HepG2 (cell line): Measurements from ENCODE around the gene FAM83D. TPM values are rescaled to one million over a fixed set of nuclear protein-coding genes. Genes with fewer than 3 reads are reported as not detected.

ENCODE experiments used
- ATAC-seq: fragments of 200-7000 bp; cut with Tn5 transposase; 3 replicates; pipeline ENCODE4 v1.9.1; 2020; ENCODE audit warnings: mild to moderate bottlenecking, moderate library complexity
- BruUV-seq: library from RNA; stranded (reverse); fragments of 400-500 nt; replicated peaks from 2 replicates; lab custom pipeline; 2021; lab: Mats Ljungman, UMichigan
- CTCF ChIA-PET: fragments of 300-600 bp; formaldehyde crosslinking; extraction: SDS; loops from one replicate; lab custom pipeline; 2021; ENCODE audit warnings: low total read pairs, inconsistent platforms, low intra/inter-chr PET ratio; lab: Yijun Ruan, JAX
- POLR2A ChIA-PET: fragments of 350-600 bp; sonication (Branson Sonifier 250); formaldehyde crosslinking; loops from one replicate; lab custom pipeline; 2020; ENCODE audit warnings: antibody characterized with exemption, inconsistent platforms; lab: Yijun Ruan, JAX
- DNase-seq: peaks from one replicate; pipeline ENCODE4 v3.0.0-alpha.2; 2015; ENCODE audit warnings: low spot score
- FAIRE-seq: peaks from 3 replicates; lab custom pipeline; 2011; peaks lifted over from hg19 to GRCh38; lab: Jason Lieb, UNC
- H2AFZ ChIP-seq: one replicate; pipeline ENCODE4 v1.6.1; 2011; ENCODE audit warnings: low read length, inconsistent platforms
- H3K27ac ChIP-seq: fragments of 300-600 bp; 3 replicates; pipeline ENCODE4 v1.8.0; 2011; ENCODE audit warnings: mixed run types, mild to moderate bottlenecking, mixed read lengths, low read length, inconsistent platforms; ENCODE audit not compliant: insufficient read depth; ENCODE audit errors: extremely low read length
- H3K27me3 ChIP-seq, 2 experiments: fragments of 200-600 bp in 1 of 2; 2 replicates in 1 of 2; 3 replicates in 1 of 2; pipeline versions ENCODE4 v1.6.0 to v1.8.0; 2011; ENCODE audit warnings: low read length in 2 of 2, mild to moderate bottlenecking in 2 of 2, moderate library complexity in 2 of 2, inconsistent platforms in 1 of 2; ENCODE audit not compliant: insufficient read depth in 2 of 2, control insufficient read depth in 1 of 2
- H3K36me3 ChIP-seq, 2 experiments: fragments of 200-600 bp in 1 of 2; replicated peaks in 1 of 2; 2 replicates in 1 of 2; 3 replicates in 1 of 2; pipeline versions ENCODE4 v1.5.1 to v1.8.0; 2011; ENCODE audit warnings: low read length in 2 of 2, inconsistent platforms in 1 of 2; ENCODE audit not compliant: insufficient read depth in 2 of 2, control insufficient read depth in 1 of 2
- H3K4me1 ChIP-seq: 2 replicates; pipeline ENCODE4 v1.5.1; 2012; ENCODE audit warnings: low read length, inconsistent platforms; ENCODE audit not compliant: insufficient read depth
- H3K4me2 ChIP-seq: 2 replicates; pipeline ENCODE4 v1.6.0; 2011; ENCODE audit warnings: low read depth, low read length, inconsistent platforms
- H3K4me3 ChIP-seq, 3 experiments: fragments of 200-600 bp in 1 of 3; sonication (generic), shearing (Covaris generic) in 1 of 3; replicated peaks in 1 of 3; 2 replicates each; pipeline ENCODE4 v1.5.1; 2011 to 2016; ENCODE audit warnings: low read length in 3 of 3, inconsistent platforms in 2 of 3, low read depth in 2 of 3, mild to moderate bottlenecking in 2 of 3, control low read depth in 1 of 3, mixed read lengths in 1 of 3; ENCODE audit not compliant: insufficient read depth in 1 of 3
- H3K79me2 ChIP-seq: one replicate; pipeline ENCODE4 v1.6.1; 2011; ENCODE audit warnings: low read length, inconsistent platforms; ENCODE audit not compliant: insufficient read depth
- H3K9ac ChIP-seq: 2 replicates; pipeline ENCODE4 v1.6.0; 2011; ENCODE audit warnings: mild to moderate bottlenecking, low read depth, low read length, inconsistent platforms; ENCODE audit not compliant: insufficient read depth
- H3K9me3 ChIP-seq: 2 replicates; pipeline ENCODE4 v1.5.1; 2012; ENCODE audit warnings: mild to moderate bottlenecking, low read length
- H4K20me1 ChIP-seq: 2 replicates; pipeline ENCODE4 v1.6.0; 2011; ENCODE audit warnings: inconsistent platforms, mild to moderate bottlenecking, low read length, moderate library complexity; ENCODE audit not compliant: insufficient read depth
- CHD2 ChIP-seq: IDR thresholded peaks from 2 replicates; pipeline ENCODE4 v1.6.1; 2011; ENCODE audit warnings: low read depth, low read length, improper control_type of control experiment
- HMG20A ChIP-seq: IDR thresholded peaks from 2 replicates; pipeline ENCODE4 v1.6.1; 2016; ENCODE audit warnings: borderline replicate concordance
- KLF12 ChIP-seq: sonication (generic); formaldehyde crosslinking; IDR thresholded peaks from 2 replicates; pipeline ENCODE4 v1.4.0; 2020; ENCODE audit warnings: missing genetic modification reagents, borderline replicate concordance
- MEIS1 ChIP-seq: sonication (generic); formaldehyde crosslinking; IDR thresholded peaks from 2 replicates; pipeline ENCODE4 v1.9.0; 2021; ENCODE audit warnings: mild to moderate bottlenecking, missing genetic modification reagents, moderate library complexity, borderline replicate concordance
- MLLT10 ChIP-seq: sonication (generic); formaldehyde crosslinking; IDR thresholded peaks from 2 replicates; pipeline ENCODE4 v1.4.0; 2020; ENCODE audit warnings: missing genetic modification reagents
- PHF5A ChIP-seq: IDR thresholded peaks from one replicate; pipeline ENCODE4 v1.6.1; 2018; ENCODE audit warnings: low read depth, missing genetic modification reagents; ENCODE audit not compliant: unreplicated experiment
- SMC3 ChIP-seq: IDR thresholded peaks from 2 replicates; pipeline ENCODE4 v1.6.1; 2011; ENCODE audit warnings: low read length, improper control_type of control experiment
- ZFP90 ChIP-seq: sonication (generic); formaldehyde crosslinking; IDR thresholded peaks from 2 replicates; pipeline ENCODE4 v1.8.0; 2022; ENCODE audit warnings: missing genetic modification reagents, mild to moderate bottlenecking, inconsistent platforms, borderline replicate concordance
- ZNF484 ChIP-seq: sonication (generic); formaldehyde crosslinking; IDR thresholded peaks from 2 replicates; pipeline ENCODE4 v1.5.1; 2020; ENCODE audit warnings: mild to moderate bottlenecking, low read depth, missing genetic modification reagents, borderline replicate concordance
- ZNF709 ChIP-seq: sonication (generic); formaldehyde crosslinking; IDR thresholded peaks from 2 replicates; pipeline ENCODE4 v1.5.0; 2020; ENCODE audit warnings: mild to moderate bottlenecking, missing genetic modification reagents
- ZNF776 ChIP-seq: sonication (generic); formaldehyde crosslinking; IDR thresholded peaks from 2 replicates; pipeline ENCODE4 v1.4.0; 2020; ENCODE audit warnings: mild to moderate bottlenecking, missing genetic modification reagents
- ZNF780A ChIP-seq: sonication (generic); formaldehyde crosslinking; IDR thresholded peaks from 2 replicates; pipeline ENCODE4 v1.8.0; 2022; ENCODE audit warnings: mild to moderate bottlenecking, missing genetic modification reagents, moderate library complexity
- WGBS: methylation state at CpG from one replicate; pipeline ENCODE4 v1.1.6; 2017; ENCODE audit warnings: low lambda C conversion rate; 5-methylcytosine and 5-hydroxymethylcytosine counted together
- in situ Hi-C: cut with HindIII; loops from 2 replicates; pipeline ENCODE4 v1.10.0; 2017; ENCODE audit warnings: low pct_unique_long_range_greater_than_20kb; ENCODE audit not compliant: extremely low pct_ligation_motif_present
- intact Hi-C: fragments of 100-400 bp; cut with micrococcal nuclease; formaldehyde crosslinking; loops from one replicate; pipeline ENCODE4 v1.10.0; 2022; ENCODE audit not compliant: unreplicated experiment
- polyA plus RNA-seq, 8 experiments: library from polyadenylated mRNA; depleted of rRNA in 3 of 8; stranded (reverse) in 7 of 8; unstranded in 1 of 8; fragments of >200 nt; fragmentation: Illumina TruSeq in 4 of 8; extraction: Trizol in 4 of 8; gene quantifications; 2 replicates each; pipeline versions ENCODE4 v1.2.1 to v1.2.3, GENCODE V29; 2011 to 2016; ENCODE audit warnings: low read depth in 4 of 8, missing spikeins in 1 of 8, mixed read lengths in 1 of 8; ENCODE audit not compliant: insufficient read depth in 1 of 8
- total RNA-seq, 5 experiments: library from RNA; depleted of rRNA; stranded (reverse); fragments of >200 nt; fragmentation: Illumina TruSeq; extraction: Trizol; gene quantifications; 2 replicates each; pipeline ENCODE4 v1.2.3, GENCODE V29; 2016; ENCODE audit warnings: low read depth in 1 of 5
- TF ChIP-seq, protein P1 (sequence below): sonication (generic); formaldehyde crosslinking; IDR thresholded peaks from 2 replicates; pipeline ENCODE4 v1.4.0; 2020; ENCODE audit warnings: missing genetic modification reagents
- TF ChIP-seq, protein P2 (sequence below): sonication (generic); formaldehyde crosslinking; IDR thresholded peaks from 2 replicates; pipeline ENCODE4 v1.4.0; 2020; ENCODE audit warnings: missing genetic modification reagents
- TF ChIP-seq, protein P3 (sequence below): sonication (generic); formaldehyde crosslinking; IDR thresholded peaks from 2 replicates; pipeline ENCODE4 v1.5.0; 2020; ENCODE audit warnings: mild to moderate bottlenecking, missing genetic modification reagents

Gene FAM83D
- total and polyA plus RNA-seq, 2 of the 13 experiments (the other 11 are each of a cell fraction or from before 2014, with no cell fraction given) = 51.4 to 64.0 TPM

DNA sequence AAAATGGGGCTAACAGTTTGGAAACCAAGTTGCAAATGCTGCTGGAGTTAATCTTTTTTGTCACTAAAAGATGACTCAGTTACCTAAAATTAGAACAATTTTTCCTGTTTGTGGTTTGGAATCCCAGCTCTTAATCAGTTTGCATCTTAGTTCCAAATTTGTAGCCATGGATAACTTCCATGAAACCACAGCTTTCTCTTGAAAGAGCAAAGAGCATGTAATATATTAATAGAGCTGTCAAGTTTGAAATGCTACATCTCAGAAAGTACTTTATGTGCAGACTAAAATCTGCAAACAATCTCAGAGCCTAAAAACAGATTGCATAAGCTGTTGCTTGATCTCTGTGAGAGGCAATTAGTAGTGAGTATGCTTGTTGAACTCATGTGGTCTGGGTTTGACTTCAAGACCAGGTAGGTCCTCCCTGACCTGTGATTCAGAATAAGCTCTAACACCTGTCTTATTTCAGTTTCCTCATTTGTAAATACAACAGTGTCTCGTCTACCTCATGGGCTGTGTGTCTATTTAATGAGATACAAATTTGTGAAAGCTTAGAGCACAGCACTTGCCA lies 59.5 kb downstream of the FAM83D start:
- Histone ChIP-seq H3K79me2 (peaks cover 12% of the 10 kb centered on the region), H3K4me2 (peak overlapping the region; percentile 29), H3K27ac (peak overlapping the region; percentile 43), H3K4me1 (peaks cover 69% of the 10 kb centered on the region), H3K27me3 (no peaks in the 10 kb centered on the region), H3K9me3 (no peaks in the 10 kb centered on the region), H2AFZ (no peak overlapping the region), H3K9ac (peak overlapping the region; percentile 6; the same call in 1 of the 2 replicates), H3K4me3 (no peak overlapping the region; a peak in 1 of 6 replicates), H4K20me1 (no peaks in the 10 kb centered on the region), H3K36me3 (peaks cover 5 to 37% of the 10 kb centered on the region in 2 experiments; a peak in 4 of 5 replicates)
- peak; percentile 69; the same call in 2 of the 3 replicates for ATAC-seq
- no TSS peak for BruUV-seq
- ChIA-PET CTCF (no interaction called here), POLR2A (interaction anchor here (1.0 to 1.5 kb wide), 2 partner anchors 10 to 60 kb away, joined by 4 to 6 read pairs; partner anchors contain the start of gene FAM83D)
- in situ Hi-C loops (no loop called here), intact Hi-C loops (no loop called here)
- 51% methylated on average over 1 of the region's 1 CpG for WGBS
- FAIRE-seq = no peak
- peak; percentile 73 for DNase-seq
- TF ChIP-seq ZNF780A (CRISPR knock-in tag) (no peak), MEIS1 (CRISPR knock-in tag) (no peak), MLLT10 (CRISPR knock-in tag) (no peak), CHD2 (no peak), ZNF484 (CRISPR knock-in tag) (no peak), ZFP90 (CRISPR knock-in tag) (no peak), ZNF776 (CRISPR knock-in tag) (no peak), ZNF709 (CRISPR knock-in tag) (no peak), HMG20A (CRISPR knock-in tag) (peak; percentile 47; the same call in 1 of the 2 replicates), SMC3 (no peak), PHF5A (CRISPR knock-in tag) (peak; percentile 30), KLF12 (CRISPR knock-in tag) (no peak)
- TF ChIP-seq, protein P1, sequence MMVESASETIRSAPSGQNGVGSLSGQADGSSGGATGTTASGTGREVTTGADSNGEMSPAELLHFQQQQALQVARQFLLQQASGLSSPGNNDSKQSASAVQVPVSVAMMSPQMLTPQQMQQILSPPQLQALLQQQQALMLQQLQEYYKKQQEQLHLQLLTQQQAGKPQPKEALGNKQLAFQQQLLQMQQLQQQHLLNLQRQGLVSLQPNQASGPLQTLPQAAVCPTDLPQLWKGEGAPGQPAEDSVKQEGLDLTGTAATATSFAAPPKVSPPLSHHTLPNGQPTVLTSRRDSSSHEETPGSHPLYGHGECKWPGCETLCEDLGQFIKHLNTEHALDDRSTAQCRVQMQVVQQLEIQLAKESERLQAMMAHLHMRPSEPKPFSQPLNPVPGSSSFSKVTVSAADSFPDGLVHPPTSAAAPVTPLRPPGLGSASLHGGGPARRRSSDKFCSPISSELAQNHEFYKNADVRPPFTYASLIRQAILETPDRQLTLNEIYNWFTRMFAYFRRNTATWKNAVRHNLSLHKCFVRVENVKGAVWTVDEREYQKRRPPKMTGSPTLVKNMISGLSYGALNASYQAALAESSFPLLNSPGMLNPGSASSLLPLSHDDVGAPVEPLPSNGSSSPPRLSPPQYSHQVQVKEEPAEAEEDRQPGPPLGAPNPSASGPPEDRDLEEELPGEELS (CRISPR knock-in tag) = peak; percentile 66
- TF ChIP-seq, protein P2, sequence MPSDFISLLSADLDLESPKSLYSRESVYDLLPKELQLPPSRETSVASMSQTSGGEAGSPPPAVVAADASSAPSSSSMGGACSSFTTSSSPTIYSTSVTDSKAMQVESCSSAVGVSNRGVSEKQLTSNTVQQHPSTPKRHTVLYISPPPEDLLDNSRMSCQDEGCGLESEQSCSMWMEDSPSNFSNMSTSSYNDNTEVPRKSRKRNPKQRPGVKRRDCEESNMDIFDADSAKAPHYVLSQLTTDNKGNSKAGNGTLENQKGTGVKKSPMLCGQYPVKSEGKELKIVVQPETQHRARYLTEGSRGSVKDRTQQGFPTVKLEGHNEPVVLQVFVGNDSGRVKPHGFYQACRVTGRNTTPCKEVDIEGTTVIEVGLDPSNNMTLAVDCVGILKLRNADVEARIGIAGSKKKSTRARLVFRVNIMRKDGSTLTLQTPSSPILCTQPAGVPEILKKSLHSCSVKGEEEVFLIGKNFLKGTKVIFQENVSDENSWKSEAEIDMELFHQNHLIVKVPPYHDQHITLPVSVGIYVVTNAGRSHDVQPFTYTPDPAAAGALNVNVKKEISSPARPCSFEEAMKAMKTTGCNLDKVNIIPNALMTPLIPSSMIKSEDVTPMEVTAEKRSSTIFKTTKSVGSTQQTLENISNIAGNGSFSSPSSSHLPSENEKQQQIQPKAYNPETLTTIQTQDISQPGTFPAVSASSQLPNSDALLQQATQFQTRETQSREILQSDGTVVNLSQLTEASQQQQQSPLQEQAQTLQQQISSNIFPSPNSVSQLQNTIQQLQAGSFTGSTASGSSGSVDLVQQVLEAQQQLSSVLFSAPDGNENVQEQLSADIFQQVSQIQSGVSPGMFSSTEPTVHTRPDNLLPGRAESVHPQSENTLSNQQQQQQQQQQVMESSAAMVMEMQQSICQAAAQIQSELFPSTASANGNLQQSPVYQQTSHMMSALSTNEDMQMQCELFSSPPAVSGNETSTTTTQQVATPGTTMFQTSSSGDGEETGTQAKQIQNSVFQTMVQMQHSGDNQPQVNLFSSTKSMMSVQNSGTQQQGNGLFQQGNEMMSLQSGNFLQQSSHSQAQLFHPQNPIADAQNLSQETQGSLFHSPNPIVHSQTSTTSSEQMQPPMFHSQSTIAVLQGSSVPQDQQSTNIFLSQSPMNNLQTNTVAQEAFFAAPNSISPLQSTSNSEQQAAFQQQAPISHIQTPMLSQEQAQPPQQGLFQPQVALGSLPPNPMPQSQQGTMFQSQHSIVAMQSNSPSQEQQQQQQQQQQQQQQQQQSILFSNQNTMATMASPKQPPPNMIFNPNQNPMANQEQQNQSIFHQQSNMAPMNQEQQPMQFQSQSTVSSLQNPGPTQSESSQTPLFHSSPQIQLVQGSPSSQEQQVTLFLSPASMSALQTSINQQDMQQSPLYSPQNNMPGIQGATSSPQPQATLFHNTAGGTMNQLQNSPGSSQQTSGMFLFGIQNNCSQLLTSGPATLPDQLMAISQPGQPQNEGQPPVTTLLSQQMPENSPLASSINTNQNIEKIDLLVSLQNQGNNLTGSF = no peak
- TF ChIP-seq, protein P3, sequence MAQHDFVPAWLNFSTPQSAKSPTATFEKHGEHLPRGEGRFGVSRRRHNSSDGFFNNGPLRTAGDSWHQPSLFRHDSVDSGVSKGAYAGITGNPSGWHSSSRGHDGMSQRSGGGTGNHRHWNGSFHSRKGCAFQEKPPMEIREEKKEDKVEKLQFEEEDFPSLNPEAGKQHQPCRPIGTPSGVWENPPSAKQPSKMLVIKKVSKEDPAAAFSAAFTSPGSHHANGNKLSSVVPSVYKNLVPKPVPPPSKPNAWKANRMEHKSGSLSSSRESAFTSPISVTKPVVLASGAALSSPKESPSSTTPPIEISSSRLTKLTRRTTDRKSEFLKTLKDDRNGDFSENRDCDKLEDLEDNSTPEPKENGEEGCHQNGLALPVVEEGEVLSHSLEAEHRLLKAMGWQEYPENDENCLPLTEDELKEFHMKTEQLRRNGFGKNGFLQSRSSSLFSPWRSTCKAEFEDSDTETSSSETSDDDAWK (CRISPR knock-in tag) = no peak
